ENCODE measurements around the gene SUMO2.

SUMO2 gene

GRCh38 chr17:75124041-75124818 lies 58.5 kb downstream of the SUMO2 start:
- DNase-seq (ENCODE audit: low spot score), result peak; percentile 54

GRCh38 chr17:75118307-75118706 lies 64.5 kb downstream of the SUMO2 start:
- DNase-seq (ENCODE audit: low spot score), result no peak

GRCh38 chr17:75116737-75117136 lies 66.0 kb downstream of the SUMO2 start:
- no peak for DNase-seq (ENCODE audit: low spot score)

Data from HuH-7 (cell line).